Activated naive CD8-positive, alpha-beta T cell treated with anti-CD3 and anti-CD28 coated beads for 36 hours (primary cell): ENCODE data around the gene PIP5K1A. TPM values are rescaled to one million over a fixed set of nuclear protein-coding genes. Genes with fewer than 3 reads are reported as not detected.

Source experiments
- DNase-seq: peaks from one replicate; pipeline ENCODE4 v3.0.0; 2021
- H3K27ac Mint-ChIP-seq: one replicate; pipeline ENCODE4 v1.8.0; 2022; ENCODE audit warnings: mild to moderate bottlenecking, moderate library complexity, mixed read lengths
- H3K27me3 Mint-ChIP-seq: one replicate; pipeline ENCODE4 v1.8.0; 2022; ENCODE audit warnings: mild to moderate bottlenecking, mixed read lengths
- H3K36me3 Mint-ChIP-seq: one replicate; pipeline ENCODE4 v1.8.0; 2021; ENCODE audit warnings: mild to moderate bottlenecking, mixed read lengths
- H3K4me1 Mint-ChIP-seq: one replicate; pipeline ENCODE4 v1.8.0; 2021; ENCODE audit warnings: mixed read lengths
- H3K4me3 Mint-ChIP-seq: one replicate; pipeline ENCODE4 v1.8.0; 2022; ENCODE audit warnings: mild to moderate bottlenecking, moderate library complexity, mixed read lengths
- H3K9me3 Mint-ChIP-seq: one replicate; pipeline ENCODE4 v1.8.0; 2022; ENCODE audit warnings: mixed read lengths
- total RNA-seq, 2 experiments: library from RNA; stranded (reverse); gene quantifications; one replicate each; pipeline ENCODE4 v1.2.3, GENCODE V29; 2021

PIP5K1A gene
- total RNA-seq, 2 experiments from 2014 or later = 70.0 to 72.3 TPM

DNA sequence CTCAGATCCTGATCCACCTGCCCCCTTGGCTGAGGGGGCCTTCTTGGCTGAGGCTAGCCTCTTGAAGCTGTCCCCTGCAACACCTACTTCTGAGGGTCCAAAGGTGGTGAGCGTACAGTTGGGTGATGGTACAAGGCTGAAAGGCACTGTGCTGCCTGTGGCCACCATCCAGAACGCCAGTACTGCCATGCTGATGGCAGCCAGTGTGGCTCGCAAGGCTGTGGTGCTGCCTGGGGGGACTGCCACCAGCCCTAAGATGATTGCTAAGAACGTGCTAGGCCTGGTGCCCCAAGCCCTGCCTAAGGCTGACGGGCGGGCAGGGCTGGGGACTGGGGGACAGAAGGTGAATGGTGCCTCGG lies 89.0 kb downstream of the PIP5K1A start:
- peaks cover 31% of the 10 kb centered on the region for H3K36me3 Mint-ChIP-seq
- DNase-seq = no peak
- H3K4me1 Mint-ChIP-seq = peaks cover 28% of the 10 kb centered on the region
- H3K9me3 Mint-ChIP-seq = no peaks in the 10 kb centered on the region
- no peaks in the 10 kb centered on the region for H3K27me3 Mint-ChIP-seq
- H3K4me3 Mint-ChIP-seq = no peak overlapping the region
- no peak overlapping the region for H3K27ac Mint-ChIP-seq

DNA sequence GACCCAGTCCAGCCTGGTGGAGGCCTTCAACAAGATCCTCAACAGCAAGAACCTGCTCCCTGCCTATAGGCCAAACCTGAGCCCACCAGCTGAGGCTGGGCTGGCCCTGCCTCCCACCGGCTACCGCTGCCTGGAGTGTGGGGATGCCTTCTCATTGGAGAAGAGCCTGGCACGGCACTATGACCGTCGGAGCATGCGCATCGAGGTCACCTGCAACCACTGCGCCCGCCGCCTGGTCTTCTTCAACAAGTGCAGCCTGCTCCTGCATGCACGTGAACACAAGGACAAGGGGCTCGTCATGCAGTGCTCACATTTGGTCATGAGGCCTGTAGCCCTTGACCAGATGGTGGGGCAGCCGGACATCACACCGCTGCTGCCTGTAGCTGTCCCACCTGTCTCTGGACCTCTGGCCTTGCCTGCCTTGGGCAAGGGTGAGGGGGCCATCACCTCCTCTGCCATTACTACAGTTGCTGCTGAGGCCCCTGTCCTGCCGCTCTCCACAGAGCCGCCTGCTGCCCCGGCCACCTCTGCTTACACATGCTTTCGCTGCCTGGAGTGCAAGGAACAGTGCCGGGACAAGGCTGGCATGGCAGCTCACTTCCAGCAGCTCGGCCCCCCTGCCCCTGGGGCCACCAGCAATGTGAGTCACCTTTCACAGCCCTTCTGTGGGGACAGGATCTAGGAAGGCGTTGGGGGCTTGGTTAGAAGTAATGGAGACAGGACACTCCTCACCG lies 89.6 kb downstream of the PIP5K1A start:
- no peak overlapping the region for H3K27ac Mint-ChIP-seq
- no peaks in the 10 kb centered on the region for H3K27me3 Mint-ChIP-seq
- H3K4me1 Mint-ChIP-seq = peaks cover 28% of the 10 kb centered on the region
- no peak for DNase-seq
- H3K9me3 Mint-ChIP-seq = no peaks in the 10 kb centered on the region
- peaks cover 35% of the 10 kb centered on the region for H3K36me3 Mint-ChIP-seq
- no peak overlapping the region for H3K4me3 Mint-ChIP-seq

DNA sequence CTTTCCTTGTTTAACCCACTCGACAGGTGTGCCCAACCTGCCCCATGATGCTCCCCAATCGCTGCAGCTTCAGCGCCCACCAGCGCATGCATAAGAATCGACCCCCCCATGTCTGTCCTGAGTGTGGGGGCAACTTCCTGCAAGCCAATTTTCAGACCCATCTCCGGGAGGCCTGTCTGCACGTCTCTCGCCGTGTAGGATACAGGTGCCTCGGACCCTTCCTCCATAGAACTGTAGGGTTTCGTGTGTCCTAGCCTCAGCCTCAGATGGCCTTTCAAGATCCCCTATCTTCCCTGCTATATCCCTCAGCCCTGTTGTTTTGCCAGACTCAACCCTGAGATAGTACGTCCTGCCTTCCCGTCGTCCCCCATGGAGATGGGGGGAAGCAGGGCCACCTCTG lies 90.2 kb downstream of the PIP5K1A start:
- no peak for DNase-seq
- Mint-ChIP-seq H3K4me3 (no peak overlapping the region), H3K9me3 (no peaks in the 10 kb centered on the region), H3K27me3 (no peaks in the 10 kb centered on the region), H3K4me1 (peaks cover 26% of the 10 kb centered on the region), H3K27ac (peak overlapping the region; percentile 47), H3K36me3 (peaks cover 33% of the 10 kb centered on the region)

DNA sequence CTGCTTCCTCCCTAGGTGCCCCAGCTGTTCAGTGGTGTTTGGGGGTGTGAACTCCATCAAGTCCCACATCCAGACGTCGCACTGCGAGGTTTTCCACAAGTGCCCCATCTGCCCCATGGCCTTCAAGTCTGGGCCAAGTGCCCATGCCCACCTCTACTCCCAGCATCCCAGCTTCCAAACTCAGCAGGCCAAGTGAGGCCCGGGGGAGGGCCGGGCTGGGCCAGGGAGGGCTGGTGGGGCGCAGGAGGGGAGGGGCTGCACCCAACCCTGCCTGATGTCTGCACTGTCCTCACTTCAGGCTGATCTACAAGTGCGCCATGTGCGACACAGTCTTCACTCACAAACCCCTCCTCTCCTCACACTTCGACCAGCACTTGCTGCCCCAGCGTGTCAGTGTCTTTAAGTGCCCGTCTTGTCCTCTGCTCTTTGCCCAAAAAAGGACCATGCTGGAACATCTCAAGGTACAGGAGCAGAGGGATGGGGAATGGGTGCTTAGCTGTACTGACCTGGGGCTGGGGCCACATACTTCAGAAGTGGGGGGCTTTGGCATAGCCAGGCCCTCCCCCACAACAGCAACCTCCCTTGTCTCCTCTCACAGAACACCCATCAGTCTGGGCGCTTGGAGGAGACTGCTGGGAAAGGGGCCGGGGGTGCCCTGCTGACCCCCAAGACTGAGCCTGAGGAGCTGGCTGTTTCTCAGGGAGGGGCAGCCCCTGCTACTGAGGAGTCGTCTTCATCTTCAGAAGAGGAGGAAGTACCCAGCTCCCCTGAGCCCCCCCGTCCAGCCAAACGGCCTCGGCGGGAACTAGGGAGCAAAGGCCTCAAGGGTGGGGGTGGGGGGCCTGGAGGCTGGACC lies 91.0 kb downstream of the PIP5K1A start:
- Mint-ChIP-seq H3K36me3 (peaks cover 26% of the 10 kb centered on the region), H3K9me3 (no peaks in the 10 kb centered on the region), H3K4me1 (peaks cover 18% of the 10 kb centered on the region), H3K27me3 (no peaks in the 10 kb centered on the region), H3K27ac (peak overlapping the region; percentile 25), H3K4me3 (no peak overlapping the region)
- DNase-seq = no peak

DNA sequence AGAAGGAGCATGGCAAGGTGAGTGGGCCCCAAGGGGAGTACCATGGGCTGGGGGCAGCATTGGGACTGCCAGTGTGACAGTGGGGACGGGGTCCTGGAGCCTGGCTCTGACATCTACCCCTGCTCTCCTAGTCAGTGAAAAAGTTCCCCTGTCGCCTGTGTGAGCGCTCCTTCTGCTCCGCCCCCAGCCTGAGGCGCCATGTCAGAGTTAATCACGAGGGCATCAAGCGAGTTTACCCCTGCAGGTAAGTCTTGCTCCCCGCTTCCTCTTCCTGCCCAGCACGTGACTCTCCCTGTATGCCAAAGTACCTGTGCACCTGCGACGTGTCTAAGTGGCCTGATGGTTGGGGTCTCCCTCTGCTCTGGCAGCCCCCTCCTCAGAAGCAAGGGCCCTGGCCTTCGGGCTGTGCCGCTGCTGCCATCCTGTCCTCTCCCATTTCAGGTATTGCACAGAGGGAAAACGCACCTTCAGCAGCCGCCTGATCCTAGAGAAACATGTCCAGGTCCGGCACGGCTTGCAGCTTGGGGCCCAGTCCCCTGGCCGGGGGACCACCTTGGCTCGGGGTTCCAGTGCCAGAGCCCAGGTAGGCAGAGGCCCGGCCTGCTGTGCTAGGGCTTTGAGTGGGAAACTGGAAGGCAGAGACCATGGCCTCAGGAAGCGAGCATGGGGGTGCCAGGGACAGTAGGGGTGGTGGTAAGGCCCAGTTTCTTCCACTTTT lies 91.8 kb downstream of the PIP5K1A start:
- Mint-ChIP-seq H3K27me3 (no peaks in the 10 kb centered on the region), H3K36me3 (peaks cover 24% of the 10 kb centered on the region), H3K9me3 (no peaks in the 10 kb centered on the region), H3K27ac (peak overlapping the region; percentile 66), H3K4me1 (peaks cover 16% of the 10 kb centered on the region), H3K4me3 (no peak overlapping the region)
- DNase-seq = no peak

DNA sequence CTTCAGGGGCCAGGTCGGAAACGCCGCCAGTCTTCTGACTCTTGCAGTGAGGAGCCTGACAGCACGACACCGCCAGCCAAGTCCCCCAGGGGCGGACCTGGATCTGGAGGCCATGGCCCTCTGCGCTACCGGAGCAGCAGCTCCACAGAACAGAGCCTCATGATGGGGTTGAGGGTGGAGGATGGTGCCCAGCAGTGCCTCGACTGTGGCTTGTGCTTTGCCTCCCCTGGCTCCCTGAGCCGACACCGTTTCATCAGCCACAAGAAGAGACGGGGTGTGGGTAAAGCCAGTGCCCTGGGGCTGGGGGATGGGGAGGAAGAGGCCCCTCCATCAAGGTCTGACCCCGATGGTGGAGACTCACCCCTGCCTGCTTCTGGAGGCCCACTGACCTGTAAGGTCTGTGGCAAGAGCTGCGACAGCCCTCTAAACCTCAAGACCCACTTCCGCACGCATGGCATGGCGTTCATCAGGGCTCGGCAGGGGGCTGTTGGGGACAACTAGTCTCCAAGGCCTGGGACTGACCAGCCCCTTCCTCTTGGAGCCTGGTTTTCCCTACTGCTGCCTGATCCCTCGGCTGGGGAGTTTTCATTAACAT lies 92.5 kb downstream of the PIP5K1A start:
- Mint-ChIP-seq H3K27ac (no peak overlapping the region), H3K36me3 (peaks cover 24% of the 10 kb centered on the region)

DNA sequence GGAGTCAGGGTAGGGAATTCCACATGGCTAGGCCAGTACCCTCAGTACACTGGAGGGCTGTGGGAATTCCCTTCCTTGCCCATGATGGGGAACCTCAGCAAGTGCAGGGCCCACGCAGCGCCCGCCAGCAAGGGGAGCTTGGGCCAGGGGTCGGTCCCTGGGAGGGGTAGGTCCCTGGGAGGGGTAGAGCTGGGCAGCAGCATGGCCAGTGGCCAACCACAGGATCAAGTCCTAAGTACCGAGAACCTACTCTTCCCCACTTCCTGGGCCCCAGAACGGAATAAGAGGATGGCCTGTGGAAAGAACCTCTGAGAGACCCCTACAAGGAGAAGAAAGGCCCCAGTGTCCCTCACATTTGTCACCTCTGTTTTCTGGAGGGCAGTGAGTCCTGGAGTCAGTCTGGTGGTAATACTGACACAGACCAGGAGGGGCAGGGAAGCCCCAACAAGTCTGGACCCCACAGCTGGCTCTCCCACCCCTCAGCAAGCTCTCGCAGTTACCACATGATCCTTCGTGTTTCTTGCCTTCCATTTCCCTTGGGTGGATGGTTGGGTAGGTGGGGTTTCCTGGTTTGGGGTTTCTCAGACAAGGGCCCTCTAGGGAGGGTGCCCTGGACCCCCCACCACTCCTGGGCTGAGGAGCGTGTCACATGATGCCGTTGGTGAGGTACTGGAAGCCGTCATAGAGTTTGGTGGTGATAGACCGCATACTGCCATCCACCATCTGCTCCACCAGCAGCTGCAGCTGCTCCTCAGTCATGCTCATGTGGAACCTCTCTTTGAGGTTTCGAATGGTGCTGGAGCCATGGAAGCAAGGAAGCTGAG lies 94.1 kb downstream of the PIP5K1A start:
- DNase-seq = no peak
- peak overlapping the region; percentile 82 for H3K27ac Mint-ChIP-seq
- peaks cover 19% of the 10 kb centered on the region for H3K36me3 Mint-ChIP-seq
- no peaks in the 10 kb centered on the region for H3K27me3 Mint-ChIP-seq
- peaks cover 10% of the 10 kb centered on the region for H3K4me1 Mint-ChIP-seq
- H3K9me3 Mint-ChIP-seq = no peaks in the 10 kb centered on the region
- no peak overlapping the region for H3K4me3 Mint-ChIP-seq

More for the DNA sequence above, 92.5 kb downstream of the PIP5K1A start:
- Mint-ChIP-seq H3K27me3 (no peaks in the 10 kb centered on the region), H3K9me3 (no peaks in the 10 kb centered on the region), H3K4me3 (no peak overlapping the region), H3K4me1 (peaks cover 13% of the 10 kb centered on the region)
- no peak for DNase-seq

DNA sequence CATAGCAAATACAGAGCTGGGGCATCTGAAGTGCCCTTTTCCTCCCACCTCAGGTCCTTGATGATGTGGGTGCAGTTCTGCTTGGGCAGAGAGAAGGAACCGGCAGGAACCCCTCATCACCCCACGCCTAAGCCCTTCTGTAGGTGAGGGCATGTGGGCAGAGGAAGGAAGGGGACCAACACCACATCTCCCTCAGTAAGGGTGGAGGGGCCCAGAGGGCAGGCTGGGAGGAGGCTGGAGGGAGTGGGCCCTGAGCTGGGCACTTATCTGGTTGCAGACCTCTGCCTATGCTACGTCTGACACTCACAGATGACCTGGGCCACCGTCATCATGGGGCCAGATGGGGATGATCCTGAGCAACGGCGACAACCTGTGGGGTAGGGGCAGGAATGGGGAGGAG lies 94.7 kb downstream of the PIP5K1A start:
- peaks cover 19% of the 10 kb centered on the region for H3K36me3 Mint-ChIP-seq
- DNase-seq = no peak
- no peaks in the 10 kb centered on the region for H3K27me3 Mint-ChIP-seq
- peaks cover 10% of the 10 kb centered on the region for H3K4me1 Mint-ChIP-seq
- no peaks in the 10 kb centered on the region for H3K9me3 Mint-ChIP-seq
- peak overlapping the region; percentile 16 for H3K27ac Mint-ChIP-seq
- H3K4me3 Mint-ChIP-seq = no peak overlapping the region

DNA sequence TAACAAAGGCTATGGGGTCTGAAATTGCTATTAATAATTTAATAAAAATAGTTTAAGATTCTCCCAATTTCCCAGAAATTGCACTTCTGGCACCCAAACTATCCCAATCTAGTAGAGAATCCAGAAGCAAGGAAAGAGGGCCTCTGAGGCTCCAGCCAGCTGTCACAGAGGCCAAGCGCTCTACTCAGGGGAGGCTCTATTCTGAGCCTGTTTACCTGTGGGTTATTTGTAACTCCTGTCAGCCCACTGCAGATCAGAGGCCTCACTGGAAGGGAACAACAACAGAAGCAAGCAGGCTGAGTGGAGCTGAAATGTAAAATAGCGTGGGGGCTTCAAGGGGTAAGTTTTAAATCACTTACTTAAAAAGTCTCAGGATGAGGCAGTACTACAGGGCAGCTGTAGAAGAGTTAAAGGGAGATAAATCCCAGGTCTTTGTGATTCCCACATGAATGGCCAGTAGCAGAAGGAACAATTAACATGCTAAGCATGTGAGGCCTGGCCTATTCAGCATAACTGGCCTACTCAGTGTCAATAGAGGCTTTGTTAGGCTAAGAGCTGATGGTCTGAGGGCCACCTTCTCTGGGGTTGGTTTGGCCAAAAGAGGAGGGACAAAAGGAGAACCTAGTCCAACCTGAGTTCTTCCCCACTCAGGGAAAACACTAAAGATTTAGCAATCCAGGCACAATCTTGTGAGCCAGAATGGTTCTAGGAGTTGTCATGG lies 96.5 kb downstream of the PIP5K1A start:
- H3K4me3 Mint-ChIP-seq = no peak overlapping the region
- H3K36me3 Mint-ChIP-seq = peaks cover 9% of the 10 kb centered on the region
- no peak for DNase-seq
- peaks cover 2% of the 10 kb centered on the region for H3K4me1 Mint-ChIP-seq
- peak overlapping the region; percentile 17 for H3K27ac Mint-ChIP-seq
- no peaks in the 10 kb centered on the region for H3K9me3 Mint-ChIP-seq
- H3K27me3 Mint-ChIP-seq = no peaks in the 10 kb centered on the region

Other genes with a start within 250 kb of the PIP5K1A start
- 100 to 1,000 TPM; 160 to 166 TPM for gene CERS2, start 223.7 kb upstream of the PIP5K1A start, total RNA-seq
- not detected for gene ANXA9, start 216.3 kb upstream of the PIP5K1A start, total RNA-seq
- 10 to 100 TPM in 1 of 2 experiments, 1 to 10 TPM in 1; 9.4 to 11.6 TPM for gene MINDY1, start 191.7 kb upstream of the PIP5K1A start, total RNA-seq
- 10 to 100 TPM; 13.0 to 14.4 TPM for gene PRUNE1, start 190.1 kb upstream of the PIP5K1A start, total RNA-seq
- under 1 TPM; 0.52 to 0.54 TPM for gene BNIPL, start 162.0 kb upstream of the PIP5K1A start, total RNA-seq
- gene C1orf56, start 150.8 kb upstream of the PIP5K1A start, total RNA-seq = 1 to 10 TPM; 1.1 to 1.2 TPM
- 100 to 1,000 TPM; 128 TPM for gene CDC42SE1, start 138.9 kb upstream of the PIP5K1A start, total RNA-seq
- 1 to 10 TPM; 4.9 to 5.0 TPM for gene MLLT11, start 138.2 kb upstream of the PIP5K1A start, total RNA-seq
- gene GABPB2, start 127.8 kb upstream of the PIP5K1A start, total RNA-seq = 10 to 100 TPM; 17.9 to 19.1 TPM
- 1 to 10 TPM; 1.4 to 4.1 TPM for gene SEMA6C, start 51.9 kb upstream of the PIP5K1A start, total RNA-seq
- gene TNFAIP8L2, start 41.9 kb upstream of the PIP5K1A start, total RNA-seq = 10 to 100 TPM; 22.2 to 22.3 TPM
- 1 to 10 TPM; 3.5 TPM for gene LYSMD1, start 32.6 kb upstream of the PIP5K1A start, total RNA-seq
- 10 to 100 TPM; 80.9 to 81.9 TPM for gene SCNM1, start 32.4 kb upstream of the PIP5K1A start, total RNA-seq
- gene TMOD4, start 22.6 kb upstream of the PIP5K1A start, total RNA-seq = 1 to 10 TPM; 2.3 to 2.5 TPM
- gene VPS72, start 8.4 kb upstream of the PIP5K1A start, total RNA-seq = 10 to 100 TPM; 66.4 to 79.1 TPM
- gene PSMD4, start 56.2 kb downstream of the PIP5K1A start, total RNA-seq = 100 to 1,000 TPM; 217 to 249 TPM
- gene ZNF687, start 83.7 kb downstream of the PIP5K1A start, total RNA-seq = 10 to 100 TPM; 27.0 to 29.9 TPM
- gene PI4KB, start 128.9 kb downstream of the PIP5K1A start, total RNA-seq = 10 to 100 TPM; 46.4 to 49.4 TPM
- gene RFX5, start 148.7 kb downstream of the PIP5K1A start, total RNA-seq = 10 to 100 TPM; 55.2 to 58.6 TPM
- not detected for gene SELENBP1, start 174.2 kb downstream of the PIP5K1A start, total RNA-seq
- gene PSMB4, start 201.0 kb downstream of the PIP5K1A start, total RNA-seq = 100 to 1,000 TPM; 413 to 425 TPM